H1 (cell line): ENCODE data around the gene FAM241B. TPM values are rescaled to one million over a fixed set of nuclear protein-coding genes. Genes with fewer than 3 reads are reported as not detected.

Experiments used
- ATF3 ChIP-seq: IDR thresholded peaks from 2 replicates; pipeline ENCODE4 v1.6.1; 2011; ENCODE audit warnings: low read depth, mild to moderate bottlenecking, low read length; ENCODE audit not compliant: insufficient read depth
- polyA plus RNA-seq, 7 experiments: library from polyadenylated mRNA; depleted of rRNA in 3 of 7; stranded (reverse) in 5 of 7; unstranded in 2 of 7; fragments of >200 nt in 5 of 7; fragments of 200-250 nt in 2 of 7; gene quantifications; 1 replicate in 5 of 7; 2 replicates in 1 of 7; 4 replicates in 1 of 7; pipeline versions ENCODE4 v1.2.1 to v1.2.3, GENCODE V29; 2011 to 2013; ENCODE audit warnings: missing spikeins in 2 of 7, mixed read lengths in 2 of 7
- total RNA-seq: library from RNA; stranded (reverse); fragmentation: NEBNext Ultra II Directional; extraction: Animal tissue kit (Norgen Biotek cat#: 25700); gene quantifications from 2 replicates; pipeline ENCODE4 v1.2.1, GENCODE V29; 2021

FAM241B gene
- total and polyA plus RNA-seq, 2 of the 8 experiments (the other 6 are each of a cell fraction or from before 2014, with no cell fraction given): 19.3 to 30.1 TPM

- TF ChIP-seq ATF3: no peak
- TF ChIP-seq, all 59 proteins: peak for 0
Observed at GRCh38 chr10:69680610-69681009, 50.6 kb downstream of the FAM241B start (continued).
